ENCODE data around the gene MS4A2.

The MS4A2 gene

GRCh38 chr11:60131912-60132311 is 43.4 kb downstream of the MS4A2 start:
- TF ChIP-seq CTCF (IDR thresholded peaks at IDR 0.05; ENCODE audit: control insufficient read depth, extremely low read depth, insufficient read depth): no peak
- no peak for DNase-seq (ENCODE audit: low read depth)
- no peak overlapping the region for H3K4me3 ChIP-seq (ENCODE audit: low read depth, low read length)

GRCh38 chr11:60133917-60134316 is 45.5 kb downstream of the MS4A2 start:
- DNase-seq (ENCODE audit: low read depth): no peak
- H3K4me3 ChIP-seq (ENCODE audit: low read depth, low read length): no peak overlapping the region
- no peak for TF ChIP-seq CTCF (IDR thresholded peaks at IDR 0.05; ENCODE audit: control insufficient read depth, extremely low read depth, insufficient read depth)

- TF ChIP-seq CTCF (IDR thresholded peaks at IDR 0.05; ENCODE audit: control insufficient read depth, extremely low read depth, insufficient read depth): no peak
Observed at GRCh38 chr11:60143768-60144167, 55.3 kb downstream of the MS4A2 start.

GRCh38 chr11:60145677-60146076 is 57.2 kb downstream of the MS4A2 start:
- H3K4me3 ChIP-seq (ENCODE audit: low read depth, low read length): no peak overlapping the region
- TF ChIP-seq CTCF (IDR thresholded peaks at IDR 0.05; ENCODE audit: control insufficient read depth, extremely low read depth, insufficient read depth): no peak
- no peak for DNase-seq (ENCODE audit: low read depth)

More at GRCh38 chr11:60143768-60144167, 55.3 kb downstream of the MS4A2 start:
- DNase-seq (ENCODE audit: low read depth): no peak
- H3K4me3 ChIP-seq (ENCODE audit: low read depth, low read length): no peak overlapping the region

Measured in LNCaP clone FGC (cell line).